GM04503 (cell line): ENCODE measurements around the gene RNF223.
"Not testable (repeated sequence)": the region's sequence is repeated elsewhere in the genome, so short reads cannot be mapped to it uniquely, and the experiment has no call there.

Experiments used
- DNase-seq: peaks from one replicate; pipeline ENCODE4 v3.0.0-alpha.2; 2012; ENCODE audit warnings: low read depth

The RNF223 gene

GRCh38 chr1:1044455-1045078, 29.5 kb downstream of the RNF223 start:
- DNase-seq, result no peak

- no peak for DNase-seq
Measured at GRCh38 chr1:1043921-1044320, 30.2 kb downstream of the RNF223 start.

- DNase-seq, result no peak
Measured at GRCh38 chr1:1043411-1043810, 30.7 kb downstream of the RNF223 start.

GRCh38 chr1:1042835-1043234, 31.3 kb downstream of the RNF223 start:
- DNase-seq, result no peak

GRCh38 chr1:1041873-1042272, 32.2 kb downstream of the RNF223 start:
- DNase-seq, result no peak

GRCh38 chr1:1041092-1041523, 33.0 kb downstream of the RNF223 start:
- DNase-seq, result no peak

GRCh38 chr1:1040004-1040991, 33.8 kb downstream of the RNF223 start:
- no peak for DNase-seq

GRCh38 chr1:1039145-1039910, 34.8 kb downstream of the RNF223 start:
- DNase-seq, result no peak

GRCh38 chr1:1038694-1039093, 35.4 kb downstream of the RNF223 start:
- no peak for DNase-seq

- no peak for DNase-seq
Measured at GRCh38 chr1:1037366-1038327, 36.5 kb downstream of the RNF223 start.

GRCh38 chr1:1035291-1035943, 38.7 kb downstream of the RNF223 start:
- DNase-seq, result no peak

- DNase-seq, result no peak
Measured at GRCh38 chr1:1034439-1034781, 39.7 kb downstream of the RNF223 start.

- DNase-seq, result no peak
Measured at GRCh38 chr1:1033731-1034438, 40.2 kb downstream of the RNF223 start.

- DNase-seq, result no peak
Measured at GRCh38 chr1:1033009-1033587, 41.0 kb downstream of the RNF223 start.

- no peak for DNase-seq
Measured at GRCh38 chr1:1032424-1032823, 41.7 kb downstream of the RNF223 start.

GRCh38 chr1:1031659-1032235, 42.4 kb downstream of the RNF223 start:
- no peak for DNase-seq

GRCh38 chr1:1030867-1031658, 43.0 kb downstream of the RNF223 start:
- not testable (repeated sequence) for DNase-seq

- no peak for DNase-seq
Measured at GRCh38 chr1:1027791-1028190, 46.3 kb downstream of the RNF223 start.
